Measurements from ENCODE around the gene PGF.
A peak's percentile ranks its signal among the peaks of the same experiment; 100 is the strongest.

The PGF gene

DNA sequence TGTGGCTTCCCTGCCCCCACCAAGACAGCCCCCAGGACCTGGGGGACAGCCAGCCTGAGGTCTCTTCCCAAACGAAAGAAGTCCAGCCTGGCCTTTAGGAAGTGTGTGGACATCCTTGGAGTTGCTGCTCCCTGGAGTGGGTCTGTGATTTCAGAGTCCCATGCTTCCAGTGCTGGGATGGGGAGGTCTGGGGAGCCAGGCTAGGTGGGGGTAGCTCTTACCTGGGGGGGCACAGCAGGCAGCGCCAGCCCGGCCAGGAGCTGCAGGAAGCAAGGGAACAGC, 509 bp downstream of the PGF start:
- TF ChIP-seq, protein P1, sequence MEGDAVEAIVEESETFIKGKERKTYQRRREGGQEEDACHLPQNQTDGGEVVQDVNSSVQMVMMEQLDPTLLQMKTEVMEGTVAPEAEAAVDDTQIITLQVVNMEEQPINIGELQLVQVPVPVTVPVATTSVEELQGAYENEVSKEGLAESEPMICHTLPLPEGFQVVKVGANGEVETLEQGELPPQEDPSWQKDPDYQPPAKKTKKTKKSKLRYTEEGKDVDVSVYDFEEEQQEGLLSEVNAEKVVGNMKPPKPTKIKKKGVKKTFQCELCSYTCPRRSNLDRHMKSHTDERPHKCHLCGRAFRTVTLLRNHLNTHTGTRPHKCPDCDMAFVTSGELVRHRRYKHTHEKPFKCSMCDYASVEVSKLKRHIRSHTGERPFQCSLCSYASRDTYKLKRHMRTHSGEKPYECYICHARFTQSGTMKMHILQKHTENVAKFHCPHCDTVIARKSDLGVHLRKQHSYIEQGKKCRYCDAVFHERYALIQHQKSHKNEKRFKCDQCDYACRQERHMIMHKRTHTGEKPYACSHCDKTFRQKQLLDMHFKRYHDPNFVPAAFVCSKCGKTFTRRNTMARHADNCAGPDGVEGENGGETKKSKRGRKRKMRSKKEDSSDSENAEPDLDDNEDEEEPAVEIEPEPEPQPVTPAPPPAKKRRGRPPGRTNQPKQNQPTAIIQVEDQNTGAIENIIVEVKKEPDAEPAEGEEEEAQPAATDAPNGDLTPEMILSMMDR (IDR thresholded peaks at IDR 0.05) = no peak
- TF ChIP-seq ZFX (IDR thresholded peaks at IDR 0.05; ENCODE audit: borderline replicate concordance) = no peak
- no peak overlapping the region for H3K27ac ChIP-seq

DNA sequence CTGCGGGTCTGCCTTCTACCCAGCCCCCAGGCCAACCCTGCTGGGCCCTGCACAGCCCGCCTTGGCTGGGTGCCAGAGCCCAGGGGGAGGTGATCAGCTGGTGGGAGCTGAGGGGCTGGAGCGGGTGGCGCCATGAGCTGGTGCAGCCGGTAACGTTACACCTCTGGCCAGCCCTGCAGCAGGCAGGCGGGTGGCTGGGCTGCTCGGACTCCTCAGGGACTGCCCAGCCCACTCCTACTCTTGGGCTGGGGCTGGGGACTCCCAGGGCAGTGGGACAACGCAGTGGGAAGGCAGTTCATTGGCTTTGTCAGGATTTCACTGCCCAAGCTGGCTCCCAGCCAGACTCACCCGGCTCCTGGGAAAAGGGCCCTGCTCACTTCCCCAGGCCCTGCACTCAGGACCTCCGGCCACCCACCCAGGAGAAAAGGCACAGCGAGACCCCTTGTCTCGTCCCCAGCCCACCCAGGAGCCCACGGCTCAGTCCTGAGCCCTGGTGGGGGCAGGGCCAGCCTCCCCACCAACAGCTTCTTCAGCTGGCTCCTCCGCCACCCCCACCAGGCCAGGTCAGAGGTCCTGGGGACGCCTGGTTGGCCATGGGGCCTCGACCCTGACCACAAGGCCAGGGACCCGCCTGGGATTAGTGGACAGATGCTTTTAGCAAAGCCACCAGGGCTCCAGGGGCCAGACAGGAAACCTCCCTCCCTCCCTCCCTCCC, 1.0 kb downstream of the PGF start:
- TF ChIP-seq ZFX (IDR thresholded peaks at IDR 0.05; ENCODE audit: borderline replicate concordance) = no peak
- TF ChIP-seq, protein P1 (IDR thresholded peaks at IDR 0.05) = no peak
- H3K27ac ChIP-seq = no peak overlapping the region

DNA sequence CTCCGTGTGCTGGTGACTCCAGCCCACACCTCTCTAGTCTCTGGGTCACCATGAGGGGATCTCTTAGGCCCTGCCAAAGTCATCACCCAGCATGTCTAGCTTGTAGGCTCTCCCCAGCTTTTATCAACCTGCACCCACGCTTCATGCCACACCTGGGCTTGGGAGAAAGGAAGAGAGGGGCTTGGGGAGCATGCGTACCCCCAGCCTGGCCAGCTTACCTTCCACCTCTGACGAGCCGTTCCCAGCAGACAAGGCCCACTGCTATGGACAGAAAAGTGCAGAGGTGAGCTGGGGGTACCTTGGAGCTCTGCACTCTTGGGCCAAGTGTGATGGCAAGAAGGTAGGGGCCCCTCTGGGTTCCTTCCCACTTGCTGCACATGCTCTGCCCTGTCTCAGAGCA, 1.7 kb downstream of the PGF start:
- no peak for TF ChIP-seq ZFX (IDR thresholded peaks at IDR 0.05; ENCODE audit: borderline replicate concordance)
- TF ChIP-seq, protein P1 (IDR thresholded peaks at IDR 0.05) = no peak
- H3K27ac ChIP-seq = no peak overlapping the region

DNA sequence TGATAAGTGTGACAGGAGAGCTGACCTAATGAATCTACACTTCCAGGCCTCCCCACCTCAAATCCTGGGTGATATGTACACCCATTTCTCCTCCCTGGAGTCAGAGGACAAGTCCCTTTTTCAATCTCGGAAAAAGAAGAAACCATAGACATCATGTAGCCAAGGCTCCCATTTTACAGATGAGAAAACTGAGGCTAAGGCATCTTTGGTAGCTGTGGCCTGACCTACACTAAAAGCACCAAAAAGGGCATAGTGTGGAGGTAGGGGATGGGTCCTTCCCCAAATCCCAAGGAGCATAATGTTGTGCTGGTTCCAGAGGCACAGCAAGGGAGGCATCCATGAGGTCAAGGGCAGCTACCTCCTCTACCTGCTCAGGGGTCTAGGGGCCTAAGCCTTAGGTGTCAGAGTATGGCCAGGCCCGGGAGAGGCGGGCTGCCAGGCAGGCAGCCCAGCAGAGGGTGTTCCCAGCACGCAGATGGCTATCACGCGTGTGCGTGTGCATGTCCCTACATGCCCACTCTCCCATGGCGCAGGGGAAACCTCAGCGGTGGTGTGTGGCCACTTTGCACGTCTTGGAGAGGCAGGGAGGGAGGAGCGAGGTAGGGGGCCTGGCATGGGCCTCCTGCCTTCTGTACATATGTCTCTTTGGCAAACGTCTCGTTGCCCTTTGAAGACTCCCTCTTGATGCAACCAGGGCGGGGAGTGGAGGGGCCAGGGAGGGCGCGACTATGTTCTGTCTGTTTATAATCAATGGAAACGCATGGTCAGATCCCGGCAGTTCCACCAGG, 2.5 kb downstream of the PGF start:
- H3K27ac ChIP-seq = no peak overlapping the region
- TF ChIP-seq, protein P1 (IDR thresholded peaks at IDR 0.05) = no peak
- no peak for TF ChIP-seq ZFX (IDR thresholded peaks at IDR 0.05; ENCODE audit: borderline replicate concordance)

DNA sequence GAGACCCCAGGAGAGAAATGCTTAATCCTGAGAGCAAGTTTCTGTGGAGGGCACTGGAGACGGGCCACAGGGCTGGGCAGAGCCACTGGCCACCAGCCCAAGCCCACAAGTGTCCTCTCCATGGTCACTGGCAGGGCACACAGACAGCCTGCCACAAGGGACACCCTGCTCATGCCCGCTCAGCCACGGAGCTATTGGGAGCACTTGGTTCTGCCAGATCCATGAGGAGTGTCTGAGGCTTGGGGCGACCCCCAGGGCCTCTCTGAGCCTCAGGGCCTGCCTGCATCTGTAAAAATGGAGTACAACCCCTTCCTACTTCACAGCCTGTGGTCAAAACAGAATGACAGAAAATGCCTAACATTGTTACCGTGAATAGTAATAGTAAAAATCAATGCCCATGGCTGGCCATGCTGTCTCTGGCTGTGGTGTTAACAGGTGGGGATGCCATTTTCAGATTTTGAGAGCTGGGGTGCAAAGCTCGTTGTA, 3.2 kb downstream of the PGF start:
- no peak overlapping the region for H3K27ac ChIP-seq
- TF ChIP-seq, protein P1 (IDR thresholded peaks at IDR 0.05) = no peak
- TF ChIP-seq ZFX (IDR thresholded peaks at IDR 0.05; ENCODE audit: borderline replicate concordance) = no peak

DNA sequence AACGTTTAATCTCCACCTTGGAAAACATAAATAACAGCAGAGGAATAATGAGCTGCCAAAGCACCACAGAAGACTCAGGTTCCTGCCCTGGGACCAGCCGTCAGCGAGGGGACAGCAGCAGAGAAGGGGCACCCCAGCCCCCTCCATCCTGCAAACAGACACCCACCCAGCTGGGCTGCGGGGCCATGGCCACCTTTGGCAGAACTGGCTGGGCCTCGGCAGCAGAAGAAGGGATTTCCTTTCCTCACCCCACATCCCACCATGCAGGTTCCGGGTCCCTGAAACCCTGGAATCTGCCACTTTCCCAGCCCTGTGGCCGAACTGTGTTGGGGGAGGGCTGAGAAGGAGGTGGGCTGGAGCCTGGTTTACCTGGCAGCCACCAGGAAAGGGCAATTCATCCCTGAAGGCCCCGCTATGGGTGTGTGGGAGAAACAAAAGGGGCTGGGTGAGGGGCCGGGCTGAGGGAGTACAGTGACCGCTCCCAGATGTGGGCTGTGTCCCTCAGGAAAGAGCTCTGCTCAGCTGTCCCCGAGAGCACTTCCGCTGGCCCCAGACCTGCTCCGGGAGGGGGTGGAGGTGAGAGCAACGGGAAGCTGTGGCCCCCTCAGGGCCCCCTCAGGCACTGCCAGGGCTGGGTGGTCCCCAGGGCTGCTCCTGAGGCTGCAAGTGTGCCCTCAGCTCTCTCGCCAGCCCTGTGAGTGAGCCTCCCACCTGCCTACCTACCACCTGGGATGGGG, 3.8 kb downstream of the PGF start:
- TF ChIP-seq, protein P1 (IDR thresholded peaks at IDR 0.05) = no peak
- TF ChIP-seq ZFX (IDR thresholded peaks at IDR 0.05; ENCODE audit: borderline replicate concordance) = no peak
- H3K27ac ChIP-seq = peak overlapping the region; percentile 41
